ENCODE measurements around the gene ZNF772. TPM values are rescaled to one million over a fixed set of nuclear protein-coding genes. Genes with fewer than 3 reads are reported as not detected.

Gene ZNF772
- total RNA-seq, 1 experiment from 2014 or later, result 11.4 TPM

DNA sequence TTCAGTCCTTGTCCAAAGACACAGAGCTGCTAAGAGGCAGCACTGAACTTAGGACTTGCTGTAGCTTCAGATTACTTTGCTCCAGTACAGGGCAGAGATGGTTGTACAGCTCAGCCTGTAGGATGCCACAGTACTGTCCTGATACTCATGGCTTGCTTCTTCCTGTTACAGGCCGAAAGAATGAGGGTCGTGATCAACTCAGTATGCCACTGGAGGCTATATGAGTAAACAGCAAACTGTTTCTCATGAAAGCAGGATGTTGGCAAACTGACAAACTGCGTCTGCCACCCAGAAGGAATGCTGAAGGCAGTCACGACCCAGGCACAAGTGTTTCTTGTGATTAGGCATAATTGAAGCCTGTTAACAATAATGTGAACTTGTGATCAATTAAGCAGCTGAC is 39.4 kb downstream of the ZNF772 start:
- Histone ChIP-seq H3K4me2 (ENCODE audit: insufficient read depth, insufficient read length, low read length) (no peak overlapping the region), H3K4ac (ENCODE audit: low read depth, low read length) (no peak overlapping the region), H3K9me3 (ENCODE audit: control insufficient read depth, low read depth, low read length) (no peaks in the 10 kb centered on the region), H3K9ac (ENCODE audit: extremely low read depth, insufficient read length, low read length) (no peak overlapping the region), H4K20me1 (ENCODE audit: control insufficient read depth, insufficient read depth, insufficient read length) (no peaks in the 10 kb centered on the region), H3K18ac (ENCODE audit: insufficient read length, low read depth, low read length) (no peak overlapping the region), H3K23me2 (ENCODE audit: insufficient read length, low read depth, low read length, poor library complexity, severe bottlenecking) (peaks cover 8% of the 10 kb centered on the region), H2BK5ac (ENCODE audit: insufficient read length, low read length) (no peak overlapping the region), H2BK120ac (ENCODE audit: low read depth, low read length, poor library complexity, severe bottlenecking) (no peak overlapping the region), H3K4me1 (ENCODE audit: insufficient read depth, low read length) (peaks cover 5% of the 10 kb centered on the region; the same call in 1 of the 2 replicates), H2BK12ac (ENCODE audit: insufficient read length, low read depth, low read length) (no peak overlapping the region), H3K23ac (ENCODE audit: insufficient read length, low read depth, low read length) (no peak overlapping the region), H3K14ac (ENCODE audit: insufficient read depth, low read length) (no peak overlapping the region), H4K8ac (replicated peaks; ENCODE audit: insufficient read length, low read depth, low read length) (no peak overlapping the region), H3K27ac (ENCODE audit: insufficient read length, low read depth, low read length) (no peak overlapping the region), H4K91ac (ENCODE audit: insufficient read length, low read depth, low read length) (no peak overlapping the region), H3K79me1 (ENCODE audit: insufficient read depth, low read depth, low read length, poor library complexity, severe bottlenecking) (peaks cover 14% of the 10 kb centered on the region), H2BK20ac (ENCODE audit: low read depth, low read length, poor library complexity, severe bottlenecking) (no peak overlapping the region), H2AK5ac (ENCODE audit: insufficient read length, low read length) (no peak overlapping the region), H3K56ac (ENCODE audit: insufficient read length, low read depth, low read length) (no peak overlapping the region), H3T11ph (ENCODE audit: low read length) (no peak overlapping the region), H2BK15ac (ENCODE audit: low read depth, low read length) (no peak overlapping the region), H2AFZ (ENCODE audit: low read length) (no peak overlapping the region), H4K5ac (ENCODE audit: insufficient read length, low read depth, low read length) (no peak overlapping the region), H3K27me3 (ENCODE audit: insufficient read depth, low read length) (no peaks in the 10 kb centered on the region), H3K79me2 (ENCODE audit: insufficient read depth, low read length) (peaks cover 45% of the 10 kb centered on the region)
- TF ChIP-seq, protein P1, sequence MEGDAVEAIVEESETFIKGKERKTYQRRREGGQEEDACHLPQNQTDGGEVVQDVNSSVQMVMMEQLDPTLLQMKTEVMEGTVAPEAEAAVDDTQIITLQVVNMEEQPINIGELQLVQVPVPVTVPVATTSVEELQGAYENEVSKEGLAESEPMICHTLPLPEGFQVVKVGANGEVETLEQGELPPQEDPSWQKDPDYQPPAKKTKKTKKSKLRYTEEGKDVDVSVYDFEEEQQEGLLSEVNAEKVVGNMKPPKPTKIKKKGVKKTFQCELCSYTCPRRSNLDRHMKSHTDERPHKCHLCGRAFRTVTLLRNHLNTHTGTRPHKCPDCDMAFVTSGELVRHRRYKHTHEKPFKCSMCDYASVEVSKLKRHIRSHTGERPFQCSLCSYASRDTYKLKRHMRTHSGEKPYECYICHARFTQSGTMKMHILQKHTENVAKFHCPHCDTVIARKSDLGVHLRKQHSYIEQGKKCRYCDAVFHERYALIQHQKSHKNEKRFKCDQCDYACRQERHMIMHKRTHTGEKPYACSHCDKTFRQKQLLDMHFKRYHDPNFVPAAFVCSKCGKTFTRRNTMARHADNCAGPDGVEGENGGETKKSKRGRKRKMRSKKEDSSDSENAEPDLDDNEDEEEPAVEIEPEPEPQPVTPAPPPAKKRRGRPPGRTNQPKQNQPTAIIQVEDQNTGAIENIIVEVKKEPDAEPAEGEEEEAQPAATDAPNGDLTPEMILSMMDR (conservative IDR thresholded peaks at IDR 0.05), result no peak
- H3K27ac Mint-ChIP-seq, result no peak overlapping the region
- H3K9me3 Mint-ChIP-seq, result peaks cover 0 to 12% of the 10 kb centered on the region in 2 experiments; a peak in 4 of 5 replicates
- H3K4me3 Mint-ChIP-seq, result no peak overlapping the region
- no peak for DNase-seq
- H3K27me3 Mint-ChIP-seq (ENCODE audit: low read depth), result peaks cover 1% of the 10 kb centered on the region; the same call in 1 of the 2 replicates
- H3K4me1 Mint-ChIP-seq, result peaks cover 16 to 20% of the 10 kb centered on the region in 2 experiments
- WGBS (ENCODE audit: extremely low coverage, insufficient read length, low lambda C conversion rate), result no CpG with 5 or more reads among the region's 4 CpGs
- peaks cover 17 to 36% (median 27%) of the 10 kb centered on the region in 3 experiments for H3K36me3 Mint-ChIP-seq (ENCODE audit: insufficient read depth in 1 of 3, low read depth in 3 of 3)
